Lower leg skin (tissue), 4 donors: ENCODE measurements around the gene ERP29. TPM values are rescaled to one million over a fixed set of nuclear protein-coding genes. Genes with fewer than 3 reads are reported as not detected.

Experiments used
- DNase-seq, 2 donors: peaks; one replicate each; pipeline ENCODE4 v3.0.0-alpha.2; 2019; ENCODE audit warnings: low spot score in 2 of 2
- H3K4me3 ChIP-seq: fragments of 200-600 bp; sonication (generic); 2 replicates; pipeline ENCODE4 v1.5.1; 2017; ENCODE audit warnings: mild to moderate bottlenecking, low read depth; ENCODE audit not compliant: poor library complexity, severe bottlenecking
- POLR2A ChIP-seq, 2 donors: fragments of 450-650 bp; IDR thresholded peaks; one replicate each; pipeline ENCODE4 v1.6.1; 2016 to 2017; ENCODE audit warnings: antibody characterized with exemption in 2 of 2, mild to moderate bottlenecking in 1 of 2, moderate library complexity in 1 of 2
- WGBS, 2 donors: methylation state at CpG; one replicate each; pipeline ENCODE4 v1.1.5; 2018; 5-methylcytosine and 5-hydroxymethylcytosine counted together
- intact Hi-C: fragments of 100-400 bp; cut with DNase I; formaldehyde crosslinking; loops from one replicate; pipeline ENCODE4 v1.15.0; 2023; ENCODE audit warnings: low total_unique reads
- total RNA-seq, 4 donors: library from RNA; depleted of rRNA; stranded (reverse); fragments of >200 nt; gene quantifications; one replicate each; pipeline ENCODE4 v1.1.0, GENCODE V29; 2016
- TF ChIP-seq, protein P1 (sequence below), 3 donors: fragments of 450-650 bp; IDR thresholded peaks; one replicate each; pipeline ENCODE4 v1.5.1; 2016; ENCODE audit warnings: antibody characterized with exemption in 3 of 3, mild to moderate bottlenecking in 3 of 3, moderate library complexity in 2 of 3

Gene ERP29
- total RNA-seq, 4 donors from 2014 or later, result 72.7 to 88.7 (median 82.8) TPM

GRCh38 chr12:112015938-112016337, 2.7 kb downstream of the ERP29 start:
- WGBS, 2 donors, result 95 to 96% methylated on average over 6 of the region's 6 CpGs
- no peak for DNase-seq
- no peak overlapping the region for H3K4me3 ChIP-seq
- intact Hi-C loops, result no loop called here
- no peak for TF ChIP-seq POLR2A (IDR thresholded peaks at IDR 0.05)
- TF ChIP-seq, protein P1, sequence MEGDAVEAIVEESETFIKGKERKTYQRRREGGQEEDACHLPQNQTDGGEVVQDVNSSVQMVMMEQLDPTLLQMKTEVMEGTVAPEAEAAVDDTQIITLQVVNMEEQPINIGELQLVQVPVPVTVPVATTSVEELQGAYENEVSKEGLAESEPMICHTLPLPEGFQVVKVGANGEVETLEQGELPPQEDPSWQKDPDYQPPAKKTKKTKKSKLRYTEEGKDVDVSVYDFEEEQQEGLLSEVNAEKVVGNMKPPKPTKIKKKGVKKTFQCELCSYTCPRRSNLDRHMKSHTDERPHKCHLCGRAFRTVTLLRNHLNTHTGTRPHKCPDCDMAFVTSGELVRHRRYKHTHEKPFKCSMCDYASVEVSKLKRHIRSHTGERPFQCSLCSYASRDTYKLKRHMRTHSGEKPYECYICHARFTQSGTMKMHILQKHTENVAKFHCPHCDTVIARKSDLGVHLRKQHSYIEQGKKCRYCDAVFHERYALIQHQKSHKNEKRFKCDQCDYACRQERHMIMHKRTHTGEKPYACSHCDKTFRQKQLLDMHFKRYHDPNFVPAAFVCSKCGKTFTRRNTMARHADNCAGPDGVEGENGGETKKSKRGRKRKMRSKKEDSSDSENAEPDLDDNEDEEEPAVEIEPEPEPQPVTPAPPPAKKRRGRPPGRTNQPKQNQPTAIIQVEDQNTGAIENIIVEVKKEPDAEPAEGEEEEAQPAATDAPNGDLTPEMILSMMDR (IDR thresholded peaks at IDR 0.05), result no peak

DNA sequence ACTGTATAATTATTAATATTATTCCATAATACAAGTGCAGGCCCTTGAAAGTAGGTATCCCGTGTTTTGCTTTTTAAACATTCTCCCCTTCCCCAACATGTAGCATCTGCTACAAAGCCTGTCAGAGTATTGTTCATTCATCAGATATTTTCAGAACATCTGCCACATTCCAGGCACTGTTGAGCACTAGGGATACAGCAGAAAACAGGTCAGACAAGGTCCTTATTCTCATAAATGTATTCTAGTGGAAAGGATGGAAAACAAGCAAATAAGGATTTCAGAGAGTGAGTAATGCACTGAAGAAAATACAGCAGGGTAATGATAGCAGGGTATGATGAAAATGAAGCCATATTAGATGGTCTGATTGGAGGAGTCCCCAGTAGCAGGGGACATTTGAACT, 3.8 kb downstream of the ERP29 start:
- DNase-seq, result no peak
- no peak overlapping the region for H3K4me3 ChIP-seq
- WGBS, 2 donors, result 66 to 84% methylated on average over 1 of the region's 1 CpG
- intact Hi-C loops, result no loop called here
- TF ChIP-seq, protein P1 (IDR thresholded peaks at IDR 0.05), result no peak
- no peak for TF ChIP-seq POLR2A (IDR thresholded peaks at IDR 0.05)

DNA sequence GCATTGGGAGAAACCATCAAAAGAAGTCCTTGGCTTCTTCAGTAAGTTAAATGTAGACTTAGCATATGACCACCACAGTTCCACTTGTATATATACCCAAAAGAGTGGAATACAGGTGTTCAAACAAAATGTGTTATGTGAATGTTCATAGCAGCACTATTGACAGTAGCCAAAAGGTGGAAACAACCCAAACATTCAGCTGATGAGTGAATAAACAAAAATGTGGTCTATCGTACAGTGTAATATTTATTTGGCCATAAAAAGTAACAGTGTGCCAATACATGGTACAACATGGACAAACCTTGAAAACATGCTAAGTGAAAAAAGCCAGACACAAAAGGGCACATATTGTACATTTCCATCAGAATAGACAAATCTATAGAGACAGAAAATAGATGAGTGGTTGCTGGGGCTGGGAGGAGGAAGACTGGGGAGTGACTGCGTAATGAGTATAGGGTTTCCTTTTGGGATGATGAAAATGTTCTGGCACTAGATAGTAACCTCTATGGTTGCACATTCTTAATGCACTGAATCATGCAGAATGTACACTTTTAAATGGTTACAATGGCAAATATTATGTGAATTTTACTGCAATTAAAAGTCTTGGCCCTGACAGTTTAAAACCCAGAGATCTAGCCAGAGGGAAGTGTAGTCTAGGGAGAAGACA, 5.5 kb downstream of the ERP29 start:
- TF ChIP-seq POLR2A (IDR thresholded peaks at IDR 0.05), result no peak
- TF ChIP-seq, protein P1 (IDR thresholded peaks at IDR 0.05), result no peak
- intact Hi-C loops, result no loop called here
- no peak overlapping the region for H3K4me3 ChIP-seq
- 64 to 66% methylated on average over 2 of the region's 2 CpGs for WGBS, 2 donors
- no peak for DNase-seq

GRCh38 chr12:112020947-112021457, 7.8 kb downstream of the ERP29 start:
- no peak for TF ChIP-seq POLR2A (IDR thresholded peaks at IDR 0.05)
- TF ChIP-seq, protein P1 (IDR thresholded peaks at IDR 0.05), result no peak
- intact Hi-C loops, result no loop called here
- 88% methylated on average over 8 of the region's 8 CpGs for WGBS, 2 donors
- no peak overlapping the region for H3K4me3 ChIP-seq
- no peak for DNase-seq

GRCh38 chr12:112022241-112023016, 9.2 kb downstream of the ERP29 start:
- intact Hi-C loops, result no loop called here
- WGBS, 2 donors, result 89 to 90% methylated on average over 11 of the region's 11 CpGs
- TF ChIP-seq POLR2A (IDR thresholded peaks at IDR 0.05), result no peak
- TF ChIP-seq, protein P1 (IDR thresholded peaks at IDR 0.05), result no peak
- DNase-seq, result no peak
- no peak overlapping the region for H3K4me3 ChIP-seq
